B cell (primary cell): Measurements from ENCODE around the gene CHCHD6. TPM values are rescaled to one million over a fixed set of nuclear protein-coding genes. Genes with fewer than 3 reads are reported as not detected.

Experiments
- ATAC-seq: fragments of 200-7000 bp; cut with Tn5 transposase; one replicate; pipeline ENCODE4 v1.10.0; 2021; ENCODE audit warnings: low read depth, mild to moderate bottlenecking, moderate number of reproducible peaks, moderate library complexity
- CTCF ChIA-PET: fragments of 350-600 bp; sonication (Branson Sonifier 250); formaldehyde crosslinking; loops from one replicate; lab custom pipeline; 2021; ENCODE audit warnings: antibody characterized with exemption, inconsistent platforms; lab: Charles Lee
- POLR2A ChIA-PET: fragments of 350-600 bp; sonication (Branson Sonifier 250); formaldehyde crosslinking; loops from one replicate; lab custom pipeline; 2021; ENCODE audit warnings: antibody characterized with exemption; lab: Charles Lee
- DNase-seq: peaks from one replicate; pipeline ENCODE4 v3.0.0; 2013
- H2AFZ ChIP-seq: 2 replicates; pipeline ENCODE4 v1.6.1; 2012; ENCODE audit warnings: mild to moderate bottlenecking, low read depth, low read length; ENCODE audit not compliant: insufficient read depth, poor library complexity, severe bottlenecking
- H3K27ac ChIP-seq, 2 donors: 1 replicate in 1 of 2; 2 replicates in 1 of 2; pipeline ENCODE4 v1.5.1; 2012 to 2013; ENCODE audit warnings: low read length in 2 of 2, mild to moderate bottlenecking in 2 of 2, moderate library complexity in 1 of 2
- H3K27me3 ChIP-seq, 4 experiments: fragments of 200-600 bp in 1 of 4; sonication (generic) in 1 of 4; replicated peaks in 1 of 4; 1 replicate in 2 of 4; 2 replicates in 2 of 4; pipeline versions ENCODE4 v1.6.1 to v1.7.0; 2013 to 2016; ENCODE audit warnings: low read length in 3 of 4, mild to moderate bottlenecking in 2 of 4, mixed read lengths in 1 of 4, moderate library complexity in 1 of 4; ENCODE audit not compliant: insufficient read depth in 4 of 4, control insufficient read depth in 3 of 4; ENCODE audit errors: control extremely low read depth in 1 of 4
- H3K36me3 ChIP-seq, 2 experiments: replicated peaks in 1 of 2; 1 replicate in 1 of 2; 2 replicates in 1 of 2; pipeline versions ENCODE4 v1.6.1 to v1.7.1; 2013; ENCODE audit warnings: low read length in 1 of 2; ENCODE audit not compliant: insufficient read depth in 2 of 2, control insufficient read depth in 1 of 2; ENCODE audit errors: control extremely low read depth in 1 of 2, extremely low read depth in 1 of 2
- H3K4me1 ChIP-seq, 2 donors: fragments of 200-600 bp in 1 of 2; sonication (generic) in 1 of 2; 1 replicate in 1 of 2; 2 replicates in 1 of 2; pipeline versions ENCODE4 v1.5.1 to v1.6.1; 2013 to 2017; ENCODE audit warnings: low read length in 2 of 2; ENCODE audit not compliant: control insufficient read depth in 2 of 2, insufficient read depth in 2 of 2
- H3K4me2 ChIP-seq: replicated peaks from 2 replicates; pipeline ENCODE3; 2012; ENCODE audit warnings: mild to moderate bottlenecking, low read depth, low read length; ENCODE audit not compliant: poor library complexity, severe bottlenecking
- H3K4me3 ChIP-seq, 5 experiments: fragments of 200-600 bp in 1 of 5; sonication (generic) in 1 of 5; 1 replicate in 3 of 5; 2 replicates in 2 of 5; pipeline versions ENCODE4 v1.5.1 to v1.7.0; 2011 to 2016; ENCODE audit warnings: low read length in 4 of 5, mild to moderate bottlenecking in 4 of 5, low read depth in 2 of 5, control low read depth in 1 of 5, moderate library complexity in 1 of 5; ENCODE audit not compliant: insufficient read depth in 1 of 5; ENCODE audit errors: control extremely low read depth in 1 of 5, extremely low read depth in 1 of 5
- H3K79me2 ChIP-seq: fragments of 200-600 bp; sonication (generic); one replicate; pipeline ENCODE4 v1.6.0; 2016; ENCODE audit warnings: low read length; ENCODE audit not compliant: control insufficient read depth, insufficient read depth
- H3K9ac ChIP-seq: fragments of 200-600 bp; sonication (generic); 2 replicates; pipeline ENCODE4 v1.6.1; 2017; ENCODE audit warnings: mild to moderate bottlenecking, low read length, moderate library complexity
- H3K9me3 ChIP-seq, 3 donors: one replicate each; pipeline versions ENCODE4 v1.6.1 to v1.7.1; 2013; ENCODE audit warnings: low read length in 2 of 3; ENCODE audit not compliant: control insufficient read depth in 2 of 3, insufficient read depth in 1 of 3; ENCODE audit errors: control extremely low read depth in 1 of 3
- H4K20me1 ChIP-seq: 2 replicates; pipeline ENCODE4 v1.6.0; 2012; ENCODE audit warnings: mild to moderate bottlenecking, low read length; ENCODE audit not compliant: insufficient read depth, control insufficient read depth, poor library complexity, severe bottlenecking
- H3K27ac Mint-ChIP-seq: one replicate; pipeline ENCODE4 v1.8.0; 2021; ENCODE audit warnings: mixed read lengths
- H3K27me3 Mint-ChIP-seq: one replicate; pipeline ENCODE4 v1.8.0; 2021; ENCODE audit warnings: mixed read lengths
- H3K4me1 Mint-ChIP-seq: one replicate; pipeline ENCODE4 v1.8.0; 2021; ENCODE audit warnings: mixed read lengths
- H3K4me3 Mint-ChIP-seq: one replicate; pipeline ENCODE4 v1.8.0; 2021; ENCODE audit warnings: mixed read lengths
- H3K9me3 Mint-ChIP-seq: one replicate; pipeline ENCODE4 v1.8.0; 2022; ENCODE audit warnings: mixed read lengths; ENCODE audit not compliant: insufficient read depth
- CTCF ChIP-seq: fragments of 200-600 bp; IDR thresholded peaks from one replicate; pipeline ENCODE4 v1.8.0; 2022; ENCODE audit warnings: antibody characterized with exemption, mild to moderate bottlenecking
- EZH2 ChIP-seq: IDR thresholded peaks from 2 replicates; pipeline ENCODE4 v1.6.1; 2012; ENCODE audit warnings: borderline replicate concordance, low read depth, mild to moderate bottlenecking, moderate library complexity, low read length; ENCODE audit not compliant: insufficient read depth, poor library complexity, severe bottlenecking
- WGBS: methylation state at CpG from one replicate; pipeline ENCODE4 v1.1.5; 2013; ENCODE audit warnings: missing lambda C conversion rate; ENCODE audit not compliant: insufficient coverage; 5-methylcytosine and 5-hydroxymethylcytosine counted together
- intact Hi-C: fragments of 100-400 bp; cut with micrococcal nuclease; formaldehyde crosslinking; loops from one replicate; pipeline ENCODE4 v1.10.0; 2022
- polyA plus RNA-seq: library from polyadenylated mRNA; depleted of rRNA; stranded (reverse); fragments of >200 nt; gene quantifications from 2 replicates; pipeline ENCODE4 v1.2.3, GENCODE V29; 2012
- total RNA-seq, 2 donors: library from RNA; stranded (reverse); fragments of 120-200 nt in 1 of 2; gene quantifications; 1 replicate in 1 of 2; 2 replicates in 1 of 2; pipeline versions ENCODE4 v1.2.3 to v1.2.4, GENCODE V29; 2013 to 2022

CHCHD6 gene
- total and polyA plus RNA-seq, 2 donors (not counting 1 experiment from before 2014, with no cell fraction given): 8.0 to 13.5 TPM

DNA sequence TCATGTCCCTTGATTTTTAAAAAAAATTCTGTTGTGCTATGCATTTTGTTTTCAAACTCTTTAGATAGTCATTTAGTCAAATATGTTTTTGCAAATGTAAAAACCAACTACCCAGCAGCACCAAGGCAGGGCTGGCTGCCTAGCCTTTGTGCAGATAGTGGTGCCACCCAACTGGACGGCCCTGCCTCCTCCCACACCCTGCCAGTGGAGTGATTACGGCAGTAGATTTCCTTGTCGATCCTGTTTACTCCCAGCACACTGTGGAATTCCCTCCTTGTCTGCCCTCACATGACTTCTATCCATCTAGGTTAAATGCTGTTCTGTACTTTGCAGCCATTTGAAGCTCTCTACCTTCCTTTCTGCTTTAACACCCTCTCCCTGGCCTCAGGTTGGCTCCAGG is 199.5 kb downstream of the CHCHD6 start:
- H3K27me3 Mint-ChIP-seq: peaks cover 38% of the 10 kb centered on the region
- no peak for DNase-seq
- Histone ChIP-seq H3K79me2 (no peaks in the 10 kb centered on the region), H3K27ac (no peak overlapping the region), H3K27me3 (peaks cover 0 to 53% (median 11%) of the 10 kb centered on the region in 4 experiments), H3K9ac (no peak overlapping the region), H3K4me1 (no peaks in the 10 kb centered on the region), H3K4me2 (no peak overlapping the region), H3K9me3 (peaks cover 0 to 3% (median 0%) of the 10 kb centered on the region in 3 donors), H4K20me1 (no peaks in the 10 kb centered on the region), H3K36me3 (no peaks in the 10 kb centered on the region), H3K4me3 (no peak overlapping the region), H2AFZ (no peak overlapping the region)
- 100% methylated on average over 3 of the region's 3 CpGs for WGBS
- no peak for ATAC-seq
- intact Hi-C loops: no loop called here
- no peak overlapping the region for H3K27ac Mint-ChIP-seq
- TF ChIP-seq CTCF (no peak), EZH2 (no peak)
- no peaks in the 10 kb centered on the region for H3K9me3 Mint-ChIP-seq
- CTCF ChIA-PET: no interaction called here
- no peak overlapping the region for H3K4me3 Mint-ChIP-seq
- POLR2A ChIA-PET: no interaction called here
- no peaks in the 10 kb centered on the region for H3K4me1 Mint-ChIP-seq

- H3K4me3 ChIP-seq: no peak overlapping the region
- WGBS: 97% methylated on average over 3 of the region's 3 CpGs
- H3K27me3 Mint-ChIP-seq: peaks cover 37% of the 10 kb centered on the region
- peaks cover 10% of the 10 kb centered on the region for H4K20me1 ChIP-seq
- H3K79me2 ChIP-seq: no peaks in the 10 kb centered on the region
- H3K36me3 ChIP-seq: no peaks in the 10 kb centered on the region
- no peak overlapping the region for H3K27ac Mint-ChIP-seq
- no peaks in the 10 kb centered on the region for H3K9me3 Mint-ChIP-seq
- no peak overlapping the region for H2AFZ ChIP-seq
- H3K9me3 ChIP-seq: peaks cover 0 to 19% (median 0%) of the 10 kb centered on the region in 3 donors
- CTCF ChIA-PET: interaction anchor here (1.9 kb wide), 1 partner anchor 11 kb away, joined by 4 read pairs; no protein-coding TSS in a partner anchor
- no peak overlapping the region for H3K9ac ChIP-seq
- peaks cover 0 to 56% (median 13%) of the 10 kb centered on the region in 4 experiments for H3K27me3 ChIP-seq
- TF ChIP-seq EZH2 (no peak), CTCF (no peak)
- H3K4me1 Mint-ChIP-seq: peaks cover 30% of the 10 kb centered on the region
- POLR2A ChIA-PET: no interaction called here
- no peak overlapping the region for H3K4me3 Mint-ChIP-seq
- H3K4me2 ChIP-seq: no peak overlapping the region
- ATAC-seq (no peak), DNase-seq (no peak)
- intact Hi-C loops: no loop called here
- no peak overlapping the region for H3K27ac ChIP-seq
- H3K4me1 ChIP-seq: peaks cover 21% of the 10 kb centered on the region in 2 donors
Observed at GRCh38 chr3:126907557-126907956, 203.5 kb downstream of the CHCHD6 start.
